ENCODE measurements around the gene PLSCR4.

- TF ChIP-seq, protein P1, sequence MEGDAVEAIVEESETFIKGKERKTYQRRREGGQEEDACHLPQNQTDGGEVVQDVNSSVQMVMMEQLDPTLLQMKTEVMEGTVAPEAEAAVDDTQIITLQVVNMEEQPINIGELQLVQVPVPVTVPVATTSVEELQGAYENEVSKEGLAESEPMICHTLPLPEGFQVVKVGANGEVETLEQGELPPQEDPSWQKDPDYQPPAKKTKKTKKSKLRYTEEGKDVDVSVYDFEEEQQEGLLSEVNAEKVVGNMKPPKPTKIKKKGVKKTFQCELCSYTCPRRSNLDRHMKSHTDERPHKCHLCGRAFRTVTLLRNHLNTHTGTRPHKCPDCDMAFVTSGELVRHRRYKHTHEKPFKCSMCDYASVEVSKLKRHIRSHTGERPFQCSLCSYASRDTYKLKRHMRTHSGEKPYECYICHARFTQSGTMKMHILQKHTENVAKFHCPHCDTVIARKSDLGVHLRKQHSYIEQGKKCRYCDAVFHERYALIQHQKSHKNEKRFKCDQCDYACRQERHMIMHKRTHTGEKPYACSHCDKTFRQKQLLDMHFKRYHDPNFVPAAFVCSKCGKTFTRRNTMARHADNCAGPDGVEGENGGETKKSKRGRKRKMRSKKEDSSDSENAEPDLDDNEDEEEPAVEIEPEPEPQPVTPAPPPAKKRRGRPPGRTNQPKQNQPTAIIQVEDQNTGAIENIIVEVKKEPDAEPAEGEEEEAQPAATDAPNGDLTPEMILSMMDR (IDR thresholded peaks at IDR 0.05) = no peak
- TF ChIP-seq POLR2A (IDR thresholded peaks at IDR 0.05) = no peak
- no peak for TF ChIP-seq POLR2AphosphoS5 (IDR thresholded peaks at IDR 0.05)
Observed at GRCh38 chr3:146209371-146209770, 41.5 kb downstream of the PLSCR4 start.

Data from gastroesophageal sphincter (tissue), 3 donors.